ENCODE measurements around the gene CALU. TPM values are rescaled to one million over a fixed set of nuclear protein-coding genes. Genes with fewer than 3 reads are reported as not detected.

Gene CALU
- polyA plus RNA-seq, 3 donors: 13.8 to 44.0 (median 33.2) TPM

DNA sequence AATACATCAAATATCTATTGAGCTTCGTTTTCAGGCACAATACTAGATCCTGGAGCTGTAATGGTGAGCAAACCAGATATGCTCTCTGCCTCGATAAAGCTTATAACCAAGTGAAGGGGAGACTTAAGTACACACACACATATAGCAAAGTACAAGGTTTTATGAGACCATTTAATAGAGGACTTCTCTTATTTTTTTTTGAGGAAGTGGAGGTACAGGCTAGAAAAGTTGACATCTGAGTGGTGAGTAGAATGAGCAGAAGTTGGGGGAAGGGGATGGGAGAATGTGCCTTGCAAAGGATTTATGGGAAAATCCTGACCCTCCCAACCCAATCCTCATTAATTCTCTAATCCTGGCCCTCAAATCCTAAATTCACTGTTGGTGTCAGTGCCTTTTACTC, 60.3 kb downstream of the CALU start:
- Histone ChIP-seq H3K4me3 (replicated peaks in 1 of 3; ENCODE audit: low read depth in 2 of 3, low read length in 3 of 3) (no peak overlapping the region), H3K9ac (ENCODE audit: insufficient read depth, low read length, poor library complexity, severe bottlenecking) (no peak overlapping the region), H3K9me3 (replicated peaks in 1 of 2; ENCODE audit: control insufficient read depth in 1 of 2, insufficient read depth in 1 of 2, low read length in 2 of 2) (no peaks in the 10 kb centered on the region), H3K27ac (ENCODE audit: low read depth in 1 of 2, low read length in 2 of 2) (no peak overlapping the region), H2AFZ (ENCODE audit: insufficient read depth, low read depth, low read length, poor library complexity, severe bottlenecking) (no peak overlapping the region), H4K20me1 (ENCODE audit: insufficient read depth, low read length) (no peaks in the 10 kb centered on the region), H3K79me2 (ENCODE audit: insufficient read depth, low read length) (no peaks in the 10 kb centered on the region), H3K27me3 (ENCODE audit: control insufficient read depth in 2 of 2, insufficient read depth in 2 of 2, low read length in 2 of 2) (no peaks in the 10 kb centered on the region), H3K4me1 (ENCODE audit: control insufficient read depth in 1 of 2, insufficient read depth in 2 of 2, low read length in 2 of 2) (no peaks in the 10 kb centered on the region), H3K4me2 (replicated peaks; ENCODE audit: extremely low read depth, low read length, poor library complexity, severe bottlenecking) (no peak overlapping the region), H3K36me3 (replicated peaks in 1 of 2; ENCODE audit: control insufficient read depth in 1 of 2, insufficient read depth in 2 of 2, low read length in 2 of 2) (no peaks in the 10 kb centered on the region)
- H3K27ac Mint-ChIP-seq: no peak overlapping the region
- intact Hi-C loops (cut with micrococcal nuclease): no loop called here
- TF ChIP-seq, protein P1, sequence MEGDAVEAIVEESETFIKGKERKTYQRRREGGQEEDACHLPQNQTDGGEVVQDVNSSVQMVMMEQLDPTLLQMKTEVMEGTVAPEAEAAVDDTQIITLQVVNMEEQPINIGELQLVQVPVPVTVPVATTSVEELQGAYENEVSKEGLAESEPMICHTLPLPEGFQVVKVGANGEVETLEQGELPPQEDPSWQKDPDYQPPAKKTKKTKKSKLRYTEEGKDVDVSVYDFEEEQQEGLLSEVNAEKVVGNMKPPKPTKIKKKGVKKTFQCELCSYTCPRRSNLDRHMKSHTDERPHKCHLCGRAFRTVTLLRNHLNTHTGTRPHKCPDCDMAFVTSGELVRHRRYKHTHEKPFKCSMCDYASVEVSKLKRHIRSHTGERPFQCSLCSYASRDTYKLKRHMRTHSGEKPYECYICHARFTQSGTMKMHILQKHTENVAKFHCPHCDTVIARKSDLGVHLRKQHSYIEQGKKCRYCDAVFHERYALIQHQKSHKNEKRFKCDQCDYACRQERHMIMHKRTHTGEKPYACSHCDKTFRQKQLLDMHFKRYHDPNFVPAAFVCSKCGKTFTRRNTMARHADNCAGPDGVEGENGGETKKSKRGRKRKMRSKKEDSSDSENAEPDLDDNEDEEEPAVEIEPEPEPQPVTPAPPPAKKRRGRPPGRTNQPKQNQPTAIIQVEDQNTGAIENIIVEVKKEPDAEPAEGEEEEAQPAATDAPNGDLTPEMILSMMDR (IDR thresholded peaks at IDR 0.05): no peak
- no CpG with 5 or more reads among the region's 2 CpGs for WGBS (ENCODE audit: insufficient coverage)
- H3K27me3 Mint-ChIP-seq (ENCODE audit: low read depth in 3 of 3): peaks cover 0 to 4% (median 0%) of the 10 kb centered on the region in 3 donors
- no peak overlapping the region for H3K4me3 Mint-ChIP-seq
- DNase-seq: no peak
- peaks cover 0 to 2% of the 10 kb centered on the region in 2 donors for H3K36me3 Mint-ChIP-seq
- peaks cover 5% of the 10 kb centered on the region for H3K4me1 Mint-ChIP-seq
- H3K9me3 Mint-ChIP-seq: peaks cover 0 to 2% (median 0%) of the 10 kb centered on the region in 7 donors

DNA sequence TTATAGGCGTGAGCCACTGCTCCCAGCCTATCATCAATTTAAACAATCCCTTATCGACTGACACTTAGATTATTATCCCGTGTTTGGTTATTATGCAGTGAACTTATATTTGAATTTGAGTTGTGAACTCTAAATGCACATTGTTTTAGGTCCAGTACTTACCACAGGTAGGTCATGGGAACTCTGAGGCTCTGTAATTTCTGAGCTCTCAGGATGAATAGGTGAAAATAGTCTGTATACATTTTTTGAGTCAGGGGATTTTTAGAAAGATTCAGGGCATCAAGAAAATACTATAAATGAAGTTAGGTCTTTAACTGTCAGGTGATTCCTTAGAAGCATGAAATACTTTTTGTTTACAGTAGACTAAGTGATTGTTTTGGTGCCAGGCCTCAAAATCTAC, 61.4 kb downstream of the CALU start:
- Histone ChIP-seq H3K4me3 (replicated peaks in 1 of 3; ENCODE audit: low read depth in 2 of 3, low read length in 3 of 3) (no peak overlapping the region), H3K9ac (ENCODE audit: insufficient read depth, low read length, poor library complexity, severe bottlenecking) (no peak overlapping the region), H3K9me3 (replicated peaks in 1 of 2; ENCODE audit: control insufficient read depth in 1 of 2, insufficient read depth in 1 of 2, low read length in 2 of 2) (no peaks in the 10 kb centered on the region), H2AFZ (ENCODE audit: insufficient read depth, low read depth, low read length, poor library complexity, severe bottlenecking) (no peak overlapping the region), H3K4me2 (replicated peaks; ENCODE audit: extremely low read depth, low read length, poor library complexity, severe bottlenecking) (no peak overlapping the region), H3K36me3 (replicated peaks in 1 of 2; ENCODE audit: control insufficient read depth in 1 of 2, insufficient read depth in 2 of 2, low read length in 2 of 2) (no peaks in the 10 kb centered on the region), H3K27ac (ENCODE audit: low read depth in 1 of 2, low read length in 2 of 2) (no peak overlapping the region), H3K79me2 (ENCODE audit: insufficient read depth, low read length) (no peaks in the 10 kb centered on the region), H3K4me1 (ENCODE audit: control insufficient read depth in 1 of 2, insufficient read depth in 2 of 2, low read length in 2 of 2) (no peaks in the 10 kb centered on the region), H4K20me1 (ENCODE audit: insufficient read depth, low read length) (no peaks in the 10 kb centered on the region), H3K27me3 (ENCODE audit: control insufficient read depth in 2 of 2, insufficient read depth in 2 of 2, low read length in 2 of 2) (no peaks in the 10 kb centered on the region)
- no peaks in the 10 kb centered on the region for H3K36me3 Mint-ChIP-seq
- H3K9me3 Mint-ChIP-seq: peaks cover 0 to 2% (median 0%) of the 10 kb centered on the region in 7 donors
- intact Hi-C loops (cut with micrococcal nuclease): no loop called here
- peaks cover 0 to 2% (median 0%) of the 10 kb centered on the region in 3 donors for H3K27me3 Mint-ChIP-seq (ENCODE audit: low read depth in 3 of 3)
- DNase-seq: no peak
- peaks cover 5% of the 10 kb centered on the region for H3K4me1 Mint-ChIP-seq
- no CpG with 5 or more reads among the region's 3 CpGs for WGBS (ENCODE audit: insufficient coverage)
- TF ChIP-seq, protein P1 (IDR thresholded peaks at IDR 0.05): no peak
- H3K4me3 Mint-ChIP-seq: no peak overlapping the region
- no peak overlapping the region for H3K27ac Mint-ChIP-seq

Measured in CD14-positive monocyte (primary cell).